ENCODE data around the gene SLC22A5.

SLC22A5 gene

DNA sequence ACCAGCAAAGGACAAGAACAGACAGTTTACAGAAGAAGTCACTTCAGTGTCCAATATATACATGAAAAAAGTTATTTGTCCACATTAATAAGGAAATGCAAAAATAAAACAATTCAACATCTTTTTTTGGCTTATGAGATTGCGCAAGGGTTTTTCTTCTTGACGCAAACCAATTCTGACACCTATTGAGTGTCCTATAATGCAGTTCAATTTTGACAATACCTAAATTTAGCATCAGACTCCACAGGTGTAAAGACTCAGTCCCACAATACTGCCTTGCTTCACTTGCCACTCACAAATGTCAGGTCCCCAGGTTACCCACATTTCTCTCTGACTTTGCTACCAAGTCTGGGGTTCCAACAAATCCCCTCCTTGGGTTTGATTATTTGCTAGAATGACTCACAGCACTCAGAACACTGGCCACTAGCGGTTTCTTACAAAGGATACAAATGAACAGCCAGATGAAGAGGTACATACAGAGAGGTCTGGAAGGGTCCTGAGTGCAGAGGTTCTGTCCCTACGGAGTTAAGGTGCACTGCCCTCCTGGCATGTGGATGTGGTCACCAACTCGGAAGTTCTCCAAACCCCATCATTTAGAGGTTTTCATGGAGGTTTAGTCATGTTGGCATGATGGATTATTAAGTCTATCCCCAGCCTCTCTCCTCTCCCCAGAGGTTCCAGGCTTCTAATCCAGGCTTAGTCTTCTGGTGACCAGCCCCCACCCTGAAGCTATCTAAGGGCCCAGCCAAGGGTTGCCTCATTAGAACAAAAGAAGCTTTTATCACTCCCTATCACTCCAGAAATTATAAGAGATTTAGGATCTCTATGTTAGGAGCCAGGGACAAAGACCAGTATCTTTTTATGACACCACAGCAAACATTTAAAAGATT, 27.0 kb upstream of the SLC22A5 start:
- peak; percentile 77 for TF ChIP-seq CEBPB (IDR thresholded peaks at IDR 0.05)
- no peak for TF ChIP-seq YY1 (IDR thresholded peaks at IDR 0.05; ENCODE audit: low read depth)
- no peak for TF ChIP-seq NFIC (IDR thresholded peaks at IDR 0.05)

DNA sequence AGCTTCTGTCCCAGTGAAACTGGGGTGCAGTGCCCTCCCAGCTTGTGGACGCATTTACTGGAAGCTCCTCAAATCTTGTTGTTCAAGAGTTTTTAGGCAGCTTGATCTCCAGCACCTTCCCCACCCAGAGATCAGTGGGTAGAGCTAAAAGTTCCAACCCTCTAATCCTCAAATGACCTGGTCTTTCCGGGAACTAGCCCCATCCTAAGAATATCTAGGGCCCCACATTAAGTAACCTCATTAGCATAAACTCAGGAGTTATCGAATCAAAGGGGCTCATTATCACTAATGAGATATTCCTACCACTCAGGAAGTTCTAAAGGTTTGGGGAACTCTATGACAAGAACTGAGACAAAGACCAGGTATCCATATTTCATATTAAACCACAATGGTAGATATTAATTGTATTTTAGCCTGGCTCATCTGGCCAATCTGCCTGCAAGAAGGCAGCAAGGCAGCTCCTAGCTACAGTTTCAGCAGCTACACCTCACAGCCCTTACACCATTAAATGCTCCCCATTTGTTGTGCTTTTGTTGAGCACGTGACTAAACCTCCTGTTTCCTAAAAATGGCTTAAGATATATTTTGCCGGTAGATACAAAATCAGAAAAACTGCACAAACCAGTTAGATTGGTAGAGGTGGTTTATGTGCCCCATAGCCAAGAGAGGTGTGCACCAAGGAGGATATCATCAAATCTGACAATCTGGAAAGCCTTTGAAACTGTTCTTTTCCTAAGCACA, 24.6 kb upstream of the SLC22A5 start:
- TF ChIP-seq YY1 (IDR thresholded peaks at IDR 0.05; ENCODE audit: low read depth), result no peak
- TF ChIP-seq CEBPB (IDR thresholded peaks at IDR 0.05), result no peak
- TF ChIP-seq EGR1 (IDR thresholded peaks at IDR 0.05), result no peak
- no peak for TF ChIP-seq TCF12 (IDR thresholded peaks at IDR 0.05; ENCODE audit: low read depth)
- no peak for TF ChIP-seq TAF1 (IDR thresholded peaks at IDR 0.05; ENCODE audit: low read depth)
- no peak for TF ChIP-seq EP300 (IDR thresholded peaks at IDR 0.05; ENCODE audit: borderline replicate concordance)
- TF ChIP-seq, protein P1, sequence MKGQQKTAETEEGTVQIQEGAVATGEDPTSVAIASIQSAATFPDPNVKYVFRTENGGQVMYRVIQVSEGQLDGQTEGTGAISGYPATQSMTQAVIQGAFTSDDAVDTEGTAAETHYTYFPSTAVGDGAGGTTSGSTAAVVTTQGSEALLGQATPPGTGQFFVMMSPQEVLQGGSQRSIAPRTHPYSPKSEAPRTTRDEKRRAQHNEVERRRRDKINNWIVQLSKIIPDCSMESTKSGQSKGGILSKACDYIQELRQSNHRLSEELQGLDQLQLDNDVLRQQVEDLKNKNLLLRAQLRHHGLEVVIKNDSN (IDR thresholded peaks at IDR 0.05), result no peak
- TF ChIP-seq RAD21 (IDR thresholded peaks at IDR 0.05; ENCODE audit: low read depth), result no peak

DNA sequence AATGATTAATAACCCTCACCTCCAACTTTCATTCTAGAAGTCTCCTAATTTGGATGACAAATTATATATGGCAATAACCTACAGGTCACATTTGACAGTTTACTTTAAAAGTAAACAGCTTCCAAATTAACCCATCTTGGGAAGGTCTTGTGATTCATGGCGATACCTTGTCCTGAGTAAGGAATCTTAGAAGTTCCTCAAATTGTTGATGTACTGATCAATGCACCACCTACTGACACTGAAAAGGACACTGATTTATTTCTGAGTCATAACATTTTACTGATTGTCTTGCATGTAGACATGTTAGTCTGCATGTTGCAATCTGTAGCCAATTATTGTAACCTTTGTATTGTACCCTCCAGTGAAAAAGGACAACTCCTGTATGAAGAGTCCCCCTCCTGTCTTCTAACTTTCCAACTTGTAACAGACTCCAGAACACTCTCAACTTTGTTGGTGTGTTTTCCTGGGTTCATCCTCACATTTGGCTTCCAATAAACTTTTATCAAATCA, 16.0 kb upstream of the SLC22A5 start:
- TF ChIP-seq TAF1 (IDR thresholded peaks at IDR 0.05; ENCODE audit: low read depth) (no peak), TCF12 (IDR thresholded peaks at IDR 0.05; ENCODE audit: low read depth) (no peak), EP300 (IDR thresholded peaks at IDR 0.05; ENCODE audit: borderline replicate concordance) (no peak), NFIC (IDR thresholded peaks at IDR 0.05) (no peak), RAD21 (IDR thresholded peaks at IDR 0.05; ENCODE audit: low read depth) (no peak), YY1 (IDR thresholded peaks at IDR 0.05; ENCODE audit: low read depth) (no peak), CEBPB (IDR thresholded peaks at IDR 0.05) (no peak), FOXM1 (IDR thresholded peaks at IDR 0.05; ENCODE audit: borderline replicate concordance, low read depth) (no peak)
- TF ChIP-seq, protein P2, sequence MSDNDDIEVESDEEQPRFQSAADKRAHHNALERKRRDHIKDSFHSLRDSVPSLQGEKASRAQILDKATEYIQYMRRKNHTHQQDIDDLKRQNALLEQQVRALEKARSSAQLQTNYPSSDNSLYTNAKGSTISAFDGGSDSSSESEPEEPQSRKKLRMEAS (IDR thresholded peaks at IDR 0.05), result no peak
- TF ChIP-seq, protein P3, sequence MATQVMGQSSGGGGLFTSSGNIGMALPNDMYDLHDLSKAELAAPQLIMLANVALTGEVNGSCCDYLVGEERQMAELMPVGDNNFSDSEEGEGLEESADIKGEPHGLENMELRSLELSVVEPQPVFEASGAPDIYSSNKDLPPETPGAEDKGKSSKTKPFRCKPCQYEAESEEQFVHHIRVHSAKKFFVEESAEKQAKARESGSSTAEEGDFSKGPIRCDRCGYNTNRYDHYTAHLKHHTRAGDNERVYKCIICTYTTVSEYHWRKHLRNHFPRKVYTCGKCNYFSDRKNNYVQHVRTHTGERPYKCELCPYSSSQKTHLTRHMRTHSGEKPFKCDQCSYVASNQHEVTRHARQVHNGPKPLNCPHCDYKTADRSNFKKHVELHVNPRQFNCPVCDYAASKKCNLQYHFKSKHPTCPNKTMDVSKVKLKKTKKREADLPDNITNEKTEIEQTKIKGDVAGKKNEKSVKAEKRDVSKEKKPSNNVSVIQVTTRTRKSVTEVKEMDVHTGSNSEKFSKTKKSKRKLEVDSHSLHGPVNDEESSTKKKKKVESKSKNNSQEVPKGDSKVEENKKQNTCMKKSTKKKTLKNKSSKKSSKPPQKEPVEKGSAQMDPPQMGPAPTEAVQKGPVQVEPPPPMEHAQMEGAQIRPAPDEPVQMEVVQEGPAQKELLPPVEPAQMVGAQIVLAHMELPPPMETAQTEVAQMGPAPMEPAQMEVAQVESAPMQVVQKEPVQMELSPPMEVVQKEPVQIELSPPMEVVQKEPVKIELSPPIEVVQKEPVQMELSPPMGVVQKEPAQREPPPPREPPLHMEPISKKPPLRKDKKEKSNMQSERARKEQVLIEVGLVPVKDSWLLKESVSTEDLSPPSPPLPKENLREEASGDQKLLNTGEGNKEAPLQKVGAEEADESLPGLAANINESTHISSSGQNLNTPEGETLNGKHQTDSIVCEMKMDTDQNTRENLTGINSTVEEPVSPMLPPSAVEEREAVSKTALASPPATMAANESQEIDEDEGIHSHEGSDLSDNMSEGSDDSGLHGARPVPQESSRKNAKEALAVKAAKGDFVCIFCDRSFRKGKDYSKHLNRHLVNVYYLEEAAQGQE (IDR thresholded peaks at IDR 0.05; ENCODE audit: low read depth), result no peak
- TF ChIP-seq, protein P1 (IDR thresholded peaks at IDR 0.05), result no peak

DNA sequence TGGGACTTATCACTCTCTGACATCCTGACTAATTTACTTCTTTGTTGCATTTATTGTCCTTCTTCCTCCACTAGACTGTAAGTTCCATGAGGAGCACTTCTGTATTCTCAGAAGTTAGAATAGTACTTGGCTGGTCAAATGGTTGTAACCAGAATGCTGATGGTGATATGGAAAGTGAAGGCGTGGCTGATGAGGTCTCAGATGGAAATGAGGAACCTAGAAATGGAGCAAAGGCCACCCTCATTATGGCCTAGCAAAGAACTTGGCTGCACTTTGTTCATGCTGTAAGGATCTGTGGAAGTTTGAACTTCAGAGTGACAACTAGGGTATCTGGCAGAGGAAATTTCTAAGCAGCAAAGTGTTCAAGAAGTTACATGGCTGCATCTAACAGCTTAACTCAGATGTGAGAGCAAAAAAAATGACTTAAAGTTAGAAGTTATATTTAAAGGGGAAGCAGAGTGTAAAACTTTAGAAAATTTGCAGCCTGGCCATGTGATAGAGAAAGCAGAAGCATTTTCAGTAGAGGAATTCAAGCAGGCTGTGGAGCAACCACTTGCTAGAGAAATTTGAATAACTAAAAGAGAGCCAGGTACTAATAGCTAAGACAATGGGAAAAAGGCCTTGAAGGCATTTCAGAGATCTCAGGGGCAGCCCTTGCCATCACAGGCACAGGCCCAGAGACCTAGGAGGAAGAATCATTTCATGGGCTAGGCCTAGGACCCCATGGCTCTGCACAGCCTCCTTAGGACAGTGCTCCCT, 14.9 kb upstream of the SLC22A5 start:
- TF ChIP-seq TCF12 (IDR thresholded peaks at IDR 0.05; ENCODE audit: low read depth) (no peak), FOXM1 (IDR thresholded peaks at IDR 0.05; ENCODE audit: borderline replicate concordance, low read depth) (no peak)

DNA sequence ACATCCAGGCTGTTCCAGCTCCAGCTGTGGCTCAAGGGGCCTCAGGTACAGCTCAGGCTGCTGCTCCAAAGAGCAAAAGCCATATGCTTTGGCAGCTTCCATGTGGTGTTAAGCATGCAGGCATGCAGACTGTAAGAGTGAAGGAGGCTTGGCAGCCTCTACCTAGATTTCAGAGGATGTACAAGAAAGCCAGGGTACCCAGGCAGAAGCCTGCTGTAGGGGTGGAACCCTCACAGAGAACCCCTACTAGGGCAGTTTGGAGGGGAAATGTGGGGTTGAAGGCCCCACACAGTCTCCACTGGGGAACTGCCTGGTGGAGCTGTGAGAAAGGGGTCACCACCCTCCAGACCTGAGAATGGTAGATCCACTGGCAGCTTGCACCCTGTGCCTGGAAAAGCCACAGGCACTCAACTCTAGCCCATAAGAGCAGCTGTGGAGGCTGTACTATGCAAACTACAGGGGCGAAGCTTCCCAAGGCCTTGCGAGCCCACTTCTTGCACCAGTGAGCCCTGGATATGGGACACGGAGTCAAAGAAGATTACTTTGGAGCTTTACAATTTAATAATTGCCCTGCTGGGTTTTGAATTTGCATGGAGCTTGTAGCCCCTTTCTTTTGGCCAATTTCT, 14.3 kb upstream of the SLC22A5 start:
- TF ChIP-seq NFIC (IDR thresholded peaks at IDR 0.05), result no peak
- TF ChIP-seq CEBPB (IDR thresholded peaks at IDR 0.05), result no peak
- TF ChIP-seq EGR1 (IDR thresholded peaks at IDR 0.05), result no peak
- TF ChIP-seq, protein P2 (IDR thresholded peaks at IDR 0.05), result no peak
- TF ChIP-seq TAF1 (IDR thresholded peaks at IDR 0.05; ENCODE audit: low read depth), result no peak
- no peak for TF ChIP-seq ZBTB7A (IDR thresholded peaks at IDR 0.05; ENCODE audit: low read depth)
- TF ChIP-seq EP300 (IDR thresholded peaks at IDR 0.05; ENCODE audit: borderline replicate concordance), result no peak

DNA sequence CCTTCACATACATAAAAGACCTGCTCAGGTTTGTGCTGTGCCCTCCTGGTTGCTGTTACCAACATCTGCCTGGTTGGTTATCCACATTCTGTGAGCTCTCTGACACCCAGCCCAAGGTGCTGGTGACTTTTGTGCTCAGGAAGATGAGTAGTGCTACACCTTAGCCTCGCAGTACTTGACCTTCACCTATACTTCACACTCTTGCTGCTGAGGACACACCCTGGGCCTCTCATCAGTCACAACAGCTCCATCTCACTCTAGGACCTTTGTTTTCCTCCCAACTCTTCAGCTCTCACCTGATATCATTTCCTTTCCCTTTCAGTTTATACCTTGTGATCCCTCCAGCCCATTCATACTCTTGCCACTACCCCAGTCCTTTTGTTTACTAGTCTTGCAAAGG, 10.7 kb upstream of the SLC22A5 start:
- no peak for TF ChIP-seq TAF1 (IDR thresholded peaks at IDR 0.05; ENCODE audit: low read depth)
- TF ChIP-seq EP300 (IDR thresholded peaks at IDR 0.05; ENCODE audit: borderline replicate concordance), result no peak
- TF ChIP-seq YY1 (IDR thresholded peaks at IDR 0.05; ENCODE audit: low read depth), result no peak
- TF ChIP-seq CEBPB (IDR thresholded peaks at IDR 0.05), result no peak
- TF ChIP-seq, protein P2 (IDR thresholded peaks at IDR 0.05), result no peak
- no peak for TF ChIP-seq ZBTB7A (IDR thresholded peaks at IDR 0.05; ENCODE audit: low read depth)
- TF ChIP-seq EGR1 (IDR thresholded peaks at IDR 0.05), result no peak
- TF ChIP-seq, protein P3 (IDR thresholded peaks at IDR 0.05; ENCODE audit: low read depth), result no peak
- TF ChIP-seq, protein P1 (IDR thresholded peaks at IDR 0.05), result no peak
- TF ChIP-seq FOXM1 (IDR thresholded peaks at IDR 0.05; ENCODE audit: borderline replicate concordance, low read depth), result no peak
